GM21526 (cell line): ENCODE results near the gene SPIRE1.
"Not testable (repeated sequence)": the region's sequence is repeated elsewhere in the genome, so short reads cannot be mapped to it uniquely, and the experiment has no call there.

ENCODE experiments used
- ATAC-seq: cut with Tn5 transposase; IDR thresholded peaks from one replicate; pipeline ENCODE4 v1.9.1; 2021; ENCODE audit warnings: moderate library complexity; ENCODE audit not compliant: unreplicated experiment, low FRiP score

Gene SPIRE1

DNA sequence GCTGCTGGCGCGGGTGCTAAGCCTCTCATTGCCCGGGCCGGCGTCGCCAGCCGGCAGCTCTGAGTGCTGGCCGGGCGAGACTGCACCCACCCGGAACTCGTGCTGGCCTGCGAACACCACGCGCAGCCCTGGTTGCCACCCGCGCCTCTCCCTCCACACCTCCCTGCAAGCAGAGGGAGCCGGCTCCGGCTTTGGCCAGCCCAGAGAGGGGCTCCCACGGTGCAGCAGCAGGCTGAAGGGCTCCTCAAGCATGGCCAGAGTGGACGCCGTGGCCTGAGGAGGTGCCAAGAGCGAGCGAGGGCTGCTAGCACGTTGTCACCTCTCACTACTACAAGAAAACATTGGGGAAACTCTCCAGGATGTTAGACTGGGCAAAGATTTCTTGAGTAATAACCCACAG is 98.6 kb downstream of the SPIRE1 start:
- ATAC-seq = no peak

DNA sequence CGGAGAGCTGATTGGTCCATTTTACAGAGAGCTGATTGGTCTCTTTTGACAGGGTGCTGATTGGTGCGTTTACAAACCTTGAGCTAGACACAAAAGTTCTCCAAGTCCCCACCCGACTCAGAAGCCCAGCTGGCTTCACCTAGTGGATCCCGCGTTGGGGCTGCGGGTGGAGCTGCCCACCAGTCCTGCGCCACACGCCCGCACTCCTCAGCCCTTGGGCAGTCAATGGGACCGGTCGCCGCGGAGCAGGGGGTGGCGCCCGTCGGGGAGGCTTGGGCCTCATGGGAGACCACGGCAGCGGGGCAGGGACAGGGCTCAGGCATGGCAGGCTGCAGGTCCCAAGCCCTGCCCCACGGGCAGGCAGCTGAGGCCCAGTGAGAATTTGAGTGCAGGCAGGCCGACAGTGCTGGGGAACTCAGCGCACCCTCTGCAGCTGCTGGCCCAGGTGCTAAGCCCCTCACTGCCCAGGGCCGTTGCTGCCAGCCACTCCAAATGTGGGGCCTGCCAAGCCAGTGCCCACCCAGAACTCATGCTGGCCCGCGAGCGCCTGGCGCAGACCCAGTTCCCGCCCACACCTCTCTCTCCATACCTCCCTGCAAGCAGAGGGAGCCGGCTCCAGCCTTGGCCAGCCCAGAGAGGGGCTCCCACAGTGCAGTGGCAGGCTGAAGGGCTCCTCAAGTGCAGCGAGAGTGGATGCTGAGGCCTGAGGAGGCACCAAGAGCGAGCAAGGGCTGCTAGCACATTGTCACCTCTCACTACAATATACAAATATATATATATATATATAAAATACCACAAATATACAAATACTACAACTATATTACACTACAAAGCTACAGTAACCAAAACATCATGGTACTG is 100.7 kb downstream of the SPIRE1 start:
- no peak for ATAC-seq

DNA sequence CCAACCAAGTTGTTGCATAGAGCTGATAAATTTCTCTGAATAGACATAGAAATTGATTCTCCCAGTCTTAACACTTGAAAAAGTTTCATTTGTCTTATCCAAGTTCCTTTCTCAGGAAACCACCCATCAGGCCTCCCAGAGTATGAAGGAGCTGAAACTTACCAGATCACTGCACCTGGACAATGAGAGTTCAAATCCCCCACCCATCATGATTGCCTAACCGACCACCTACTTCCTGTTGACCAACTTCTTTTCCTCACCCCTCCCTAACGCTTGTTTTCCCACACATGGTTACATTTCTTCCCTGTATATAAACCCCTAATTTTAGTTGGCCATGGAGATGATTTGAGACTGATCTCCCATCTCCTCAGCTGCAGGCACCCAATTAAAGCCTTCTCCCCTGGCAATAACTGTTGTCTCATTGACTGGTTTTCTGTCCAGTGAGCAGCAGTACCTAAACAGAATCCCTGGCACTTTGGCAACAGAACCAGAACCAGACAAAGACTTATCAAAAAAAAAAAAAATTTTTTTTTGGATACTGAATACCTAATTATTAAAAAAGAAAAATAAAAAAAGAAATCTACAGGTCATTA is 103.0 kb downstream of the SPIRE1 start:
- no peak for ATAC-seq

DNA sequence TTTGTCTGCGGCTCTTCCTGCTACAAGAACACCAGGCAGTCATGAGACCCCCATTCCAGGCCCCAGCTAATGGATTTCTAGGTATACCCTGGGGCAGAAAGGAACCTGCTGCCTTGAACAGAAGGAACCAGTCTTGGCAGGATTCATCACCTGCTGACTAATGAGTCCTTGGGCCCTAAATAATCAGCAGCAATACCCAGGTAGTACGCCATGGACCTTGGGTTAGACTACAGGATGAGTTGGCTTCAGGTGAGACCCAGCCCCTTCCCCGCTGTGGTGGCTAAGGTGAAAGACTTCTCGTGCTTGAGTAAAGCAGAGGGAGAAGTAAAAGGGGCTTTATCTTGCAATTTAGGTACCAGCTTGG is 105.0 kb downstream of the SPIRE1 start:
- ATAC-seq = no peak

DNA sequence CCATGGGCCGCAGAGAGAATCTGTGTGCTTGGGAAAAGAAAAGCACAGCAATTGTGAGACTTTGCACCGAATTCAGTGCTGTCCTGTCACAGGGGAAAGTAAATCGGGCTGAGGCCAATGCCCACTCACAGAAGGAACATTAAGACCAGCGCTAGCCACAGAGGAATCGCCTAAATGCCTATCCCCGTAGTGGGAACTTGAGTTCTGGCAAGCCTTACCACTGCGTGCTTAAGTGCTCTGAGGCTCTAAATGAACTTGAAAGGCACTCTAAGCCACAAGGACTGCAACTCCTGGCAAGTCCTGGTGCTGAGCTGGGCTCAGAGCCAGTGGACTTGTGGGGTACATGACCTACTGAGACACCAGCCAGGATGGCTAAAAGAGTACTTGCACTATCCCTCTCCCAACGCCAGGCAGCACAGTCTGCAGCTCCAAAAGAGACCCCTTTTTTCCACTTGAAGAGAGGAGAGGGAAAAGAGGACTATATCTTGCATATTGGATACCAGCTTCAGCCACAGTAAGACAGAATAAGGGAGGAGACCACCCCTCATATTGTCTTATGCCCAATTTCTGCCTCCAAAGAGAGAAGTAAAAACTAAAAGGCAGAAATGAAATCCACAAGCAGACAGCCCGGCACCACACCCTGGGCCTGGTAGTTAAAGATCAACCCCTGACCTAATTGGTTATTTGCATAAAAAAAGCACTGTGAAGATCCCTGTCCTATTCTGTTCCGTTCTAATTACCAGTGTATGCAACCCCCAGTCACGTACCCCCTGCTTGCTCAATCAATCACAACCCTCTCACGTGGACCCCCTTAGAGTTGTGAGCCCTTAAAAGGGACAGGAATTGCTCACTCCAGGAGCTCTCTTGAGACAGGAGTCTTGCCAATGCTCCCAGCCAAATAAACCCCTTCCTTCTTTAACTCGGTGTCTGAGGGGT is 105.7 kb downstream of the SPIRE1 start:
- ATAC-seq = not testable (repeated sequence)

DNA sequence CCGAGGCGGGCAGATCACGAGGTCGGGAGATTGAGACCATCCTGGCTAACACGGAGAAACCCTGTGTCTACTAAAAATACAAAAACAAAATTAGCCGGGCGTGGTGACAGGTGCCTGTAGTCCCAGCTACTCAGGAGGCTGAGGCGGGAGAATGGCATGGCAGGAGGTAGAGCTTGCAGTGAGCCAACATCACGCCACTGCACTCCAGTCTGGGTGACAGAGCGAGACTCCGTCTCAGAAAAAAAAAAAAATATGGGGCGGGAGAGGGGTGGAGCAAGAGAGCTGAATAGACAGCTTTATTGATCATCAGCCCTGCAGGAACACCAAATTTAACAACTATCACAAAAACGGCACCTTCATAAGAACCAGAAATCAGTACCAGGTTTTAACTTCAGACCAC is 106.4 kb downstream of the SPIRE1 start:
- ATAC-seq = not testable (repeated sequence)

DNA sequence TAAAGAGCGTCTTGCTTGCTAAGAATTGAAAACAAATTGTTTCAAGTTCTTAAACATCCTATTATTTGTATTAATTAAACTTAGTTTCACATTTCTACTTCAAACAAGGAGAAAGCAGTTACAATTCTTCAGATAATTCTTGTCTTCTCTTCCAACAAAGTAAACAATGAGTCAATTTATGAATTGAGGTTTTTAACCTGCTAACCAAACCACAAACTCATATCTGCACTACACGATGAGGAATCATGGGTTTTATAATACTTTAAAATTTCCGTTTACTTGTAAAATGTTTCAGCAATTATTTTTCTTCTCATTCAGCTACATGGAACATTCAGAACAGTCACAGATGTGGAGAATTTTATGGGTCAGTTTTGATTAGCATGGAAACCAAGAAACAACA is 114.2 kb downstream of the SPIRE1 start:
- no peak for ATAC-seq

DNA sequence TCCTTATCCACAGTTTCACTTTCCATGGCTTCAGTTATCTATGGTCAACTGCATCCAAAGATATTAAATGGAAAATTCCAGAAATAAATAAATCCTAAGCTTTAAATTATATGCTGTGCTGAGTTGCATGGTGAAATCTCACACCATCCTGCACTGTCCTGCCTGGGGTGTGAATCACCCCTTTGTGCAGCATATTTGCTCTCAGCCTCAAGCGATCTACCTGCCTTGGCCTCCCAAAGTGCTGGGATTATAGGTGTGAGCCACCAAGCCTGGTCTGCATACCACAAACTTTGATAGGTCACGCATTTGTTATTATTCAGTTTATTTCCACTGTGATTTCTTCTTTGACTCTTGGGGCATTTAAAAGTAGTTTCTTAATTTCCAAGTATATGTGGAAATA is 117.2 kb downstream of the SPIRE1 start:
- no peak for ATAC-seq

DNA sequence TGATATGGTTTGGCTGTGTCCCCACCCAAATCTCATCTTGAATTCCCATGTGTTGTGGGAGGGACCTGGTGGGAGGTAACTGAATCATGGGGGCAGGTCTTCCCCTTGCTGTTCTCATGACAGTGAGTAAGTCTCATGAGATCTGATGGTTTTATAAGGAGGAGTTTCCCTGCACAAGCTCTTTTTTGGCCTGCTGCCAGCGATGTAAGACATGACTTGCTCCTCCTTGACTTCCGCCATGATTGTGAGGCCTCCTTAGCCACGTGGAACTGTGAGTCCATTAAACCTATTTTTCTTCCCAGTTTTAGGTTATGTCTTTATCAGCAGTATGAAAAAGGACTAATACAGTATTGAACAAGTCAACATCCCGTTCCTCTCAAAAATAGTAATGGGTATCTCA is 118.7 kb downstream of the SPIRE1 start:
- not testable (repeated sequence) for ATAC-seq

DNA sequence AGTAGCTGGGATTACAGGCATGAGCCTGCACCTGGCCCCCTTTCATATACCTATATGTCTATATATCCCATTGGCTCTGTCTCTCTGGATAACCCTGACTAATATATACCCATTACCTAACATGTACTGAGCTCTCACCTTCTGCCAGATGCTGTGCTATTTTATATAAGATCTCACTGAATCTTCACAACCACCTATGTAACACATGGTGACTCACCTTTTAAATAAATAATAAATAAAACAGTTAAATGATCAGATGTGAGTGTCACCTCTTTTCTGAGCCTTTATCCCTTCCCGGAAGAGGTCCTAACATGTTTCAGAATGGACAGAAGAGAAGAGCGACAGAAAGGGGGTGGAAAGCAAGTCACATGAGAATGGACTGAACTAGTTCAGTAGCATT is 123.1 kb downstream of the SPIRE1 start:
- ATAC-seq = no peak

DNA sequence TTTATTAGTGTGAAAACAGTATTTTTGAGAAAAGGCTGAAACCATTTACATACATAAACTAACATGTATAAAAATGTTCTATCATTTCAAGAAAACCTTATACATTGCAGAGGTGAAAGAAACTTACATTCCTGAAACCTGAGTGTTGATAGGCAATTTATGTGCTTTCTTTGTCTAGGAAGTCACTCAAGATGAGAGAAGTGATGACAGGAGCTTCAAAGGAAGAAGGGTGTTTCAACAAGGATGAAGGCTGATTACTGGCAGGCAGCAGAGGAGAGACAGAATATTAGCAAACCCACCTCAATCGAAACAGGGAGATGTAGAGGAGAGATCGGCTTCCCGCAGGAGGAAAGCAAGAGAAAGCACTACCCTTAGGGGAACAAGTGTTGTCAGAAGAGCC is 125.2 kb downstream of the SPIRE1 start:
- ATAC-seq = no peak

DNA sequence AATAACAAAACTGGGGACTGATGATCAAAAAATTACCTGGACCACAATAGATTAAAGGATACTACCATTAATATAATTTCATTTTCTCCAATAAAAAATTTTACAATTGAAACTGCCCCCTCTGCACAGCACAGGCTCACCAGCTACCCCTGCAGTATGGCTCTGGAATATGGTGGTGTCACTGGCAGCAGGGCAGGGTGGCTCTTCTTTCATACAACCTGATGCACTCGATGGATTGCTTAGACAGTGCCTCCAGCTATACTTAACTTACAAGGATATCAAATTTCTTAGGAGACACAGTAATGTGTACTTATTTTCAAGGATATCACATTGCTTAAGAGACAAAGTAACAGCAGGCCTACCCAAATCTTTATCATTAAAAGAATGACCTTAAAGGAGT is 126.2 kb downstream of the SPIRE1 start:
- ATAC-seq = no peak

DNA sequence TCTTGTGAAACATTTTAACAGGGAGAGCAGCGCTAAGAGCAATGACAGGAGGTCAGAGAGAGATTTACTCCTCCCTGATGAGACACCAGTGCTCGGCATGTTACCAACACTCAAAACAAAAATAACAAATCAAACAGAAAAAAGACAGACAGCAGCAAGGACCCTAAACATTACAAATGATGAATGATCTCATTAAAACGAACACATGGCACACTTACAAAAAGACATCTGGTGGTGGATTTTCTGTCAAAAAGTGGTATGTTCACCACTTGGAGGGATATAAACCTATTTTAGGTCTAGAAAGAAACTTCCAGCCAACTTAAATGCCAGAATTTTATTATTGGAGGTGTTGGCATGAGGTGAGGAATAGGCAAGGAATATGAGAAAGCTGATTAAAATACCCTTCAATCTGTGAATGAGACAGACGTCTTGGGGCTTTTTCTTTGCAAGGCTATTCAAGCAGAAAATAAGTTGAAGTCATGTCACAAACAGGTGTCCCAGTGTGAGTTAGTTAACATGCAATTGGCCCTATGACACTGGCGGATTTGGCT is 137.4 kb downstream of the SPIRE1 start:
- no peak for ATAC-seq

DNA sequence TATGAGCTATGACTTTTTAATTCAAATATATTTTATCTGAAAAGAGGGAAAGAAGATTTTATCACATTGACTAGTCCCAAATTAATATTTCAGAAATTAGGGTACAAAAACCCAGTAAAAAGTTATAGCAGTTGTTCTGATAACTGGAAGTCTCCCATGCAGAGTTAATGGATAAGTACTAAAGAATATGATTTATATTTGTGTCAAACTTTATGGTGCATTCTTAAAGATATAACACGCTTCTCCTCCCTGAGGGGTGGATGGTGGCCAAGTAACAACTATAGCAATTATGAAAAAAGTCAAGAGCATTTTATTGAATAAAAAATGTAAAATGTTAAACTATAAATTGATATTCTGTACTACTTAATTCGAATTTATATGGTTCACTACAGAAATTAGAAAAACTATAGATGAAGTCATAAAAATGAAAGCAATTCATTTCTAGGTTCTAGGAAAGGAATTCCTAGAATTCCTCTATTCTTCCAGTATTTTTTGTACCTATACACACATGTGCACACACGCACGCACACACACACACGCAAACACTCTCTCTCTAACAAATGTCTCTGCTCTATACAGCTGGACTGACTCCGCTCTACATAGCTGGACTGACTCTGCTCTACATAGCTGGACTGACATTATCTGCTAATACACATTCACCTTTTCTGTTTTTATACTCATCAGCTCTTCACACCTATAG is 138.9 kb downstream of the SPIRE1 start:
- ATAC-seq = no peak

DNA sequence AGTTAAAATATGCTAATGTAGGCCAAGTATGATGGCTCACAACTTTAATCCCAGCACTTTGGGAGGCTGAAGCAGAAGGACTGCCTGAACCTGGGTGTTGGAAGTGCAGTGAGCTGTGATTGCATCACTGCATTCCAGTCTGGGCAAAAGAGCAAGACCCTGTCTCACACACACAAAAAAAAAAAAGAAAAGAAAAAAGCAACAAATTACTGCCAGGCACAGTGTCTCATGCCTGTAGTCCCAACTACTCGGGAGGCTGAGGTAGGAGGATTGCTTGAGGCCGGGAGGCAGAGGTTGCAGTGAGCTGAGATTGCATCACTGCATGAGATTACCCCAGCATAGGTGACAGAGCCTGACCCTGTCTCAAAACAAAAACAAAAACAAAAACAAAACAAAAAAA is 139.6 kb downstream of the SPIRE1 start:
- ATAC-seq = no peak

DNA sequence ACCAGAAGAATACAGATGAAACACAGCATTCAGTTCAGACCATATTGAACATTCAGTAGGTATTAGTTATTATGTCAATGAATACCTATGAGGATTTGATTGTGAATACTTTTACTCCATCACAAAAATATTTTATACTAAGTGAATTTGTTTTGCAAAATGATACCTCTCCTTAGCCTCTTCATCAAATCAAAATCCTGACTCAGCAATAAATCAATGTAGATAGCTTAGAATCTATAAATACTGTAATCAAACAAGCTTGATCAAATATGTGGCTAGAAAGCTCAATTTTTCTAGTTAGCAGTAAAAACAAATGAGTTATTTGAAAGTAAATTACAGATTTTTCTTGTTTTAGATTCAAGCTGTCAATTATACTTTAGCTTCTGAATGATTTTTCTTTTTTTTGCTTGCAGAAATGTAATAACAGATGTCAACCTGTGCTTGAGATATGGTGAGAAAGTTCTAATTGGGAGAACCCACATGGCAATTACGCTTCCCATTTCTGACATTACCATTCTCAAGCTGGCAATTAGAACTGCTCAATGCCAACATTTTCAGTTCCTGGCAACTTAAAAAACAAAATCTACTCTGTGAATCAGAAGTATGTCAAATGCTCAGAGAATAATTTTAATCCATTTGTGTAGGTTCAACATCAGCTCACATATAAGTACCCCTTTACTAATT is 140.6 kb downstream of the SPIRE1 start:
- no peak for ATAC-seq

DNA sequence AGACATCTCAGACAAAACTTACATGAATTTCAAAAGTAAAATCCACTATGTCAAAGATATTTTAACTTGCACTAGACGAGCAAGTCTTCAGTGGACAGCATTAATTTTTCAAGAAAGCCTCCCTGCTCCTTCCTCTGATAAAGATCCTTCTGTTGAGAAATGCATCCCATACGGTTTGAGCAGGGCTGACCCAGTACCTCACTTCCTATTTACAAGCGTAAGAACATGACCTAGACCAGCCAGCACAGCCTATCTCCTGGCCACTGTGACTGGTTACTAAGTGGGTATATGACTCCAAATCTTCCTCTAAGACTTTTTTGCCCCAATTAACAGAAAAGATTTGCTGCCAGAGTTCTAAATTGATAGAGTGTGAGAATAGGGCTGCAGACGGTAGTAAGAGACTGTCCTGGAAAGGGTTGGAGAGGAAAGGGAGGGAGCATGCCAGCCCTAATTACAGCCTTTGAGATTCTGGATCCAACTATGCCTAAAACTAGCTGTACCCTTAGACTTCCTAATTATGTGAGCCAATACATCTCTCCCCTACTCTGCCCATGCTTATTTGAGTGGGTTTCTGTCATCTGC is 141.8 kb downstream of the SPIRE1 start:
- ATAC-seq = no peak

DNA sequence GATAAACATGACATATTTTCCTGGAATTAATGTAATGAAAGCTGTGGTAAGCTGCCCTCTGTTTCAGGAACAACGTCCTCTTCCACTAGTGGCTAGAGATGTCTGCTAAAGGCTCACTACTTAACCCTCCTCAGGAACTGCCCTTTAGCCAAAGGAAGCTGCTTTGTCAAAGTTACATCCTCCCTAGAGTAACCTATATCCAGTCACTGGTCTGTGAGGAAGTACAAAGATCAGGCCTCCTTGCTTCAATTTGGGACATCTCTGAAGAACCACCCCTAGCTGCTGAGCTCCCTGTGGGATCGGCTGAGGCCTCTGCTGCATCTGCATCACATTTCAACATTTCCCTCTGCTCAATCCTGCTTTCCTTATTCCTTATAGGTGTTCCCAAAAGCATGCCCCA is 142.4 kb downstream of the SPIRE1 start:
- no peak for ATAC-seq

DNA sequence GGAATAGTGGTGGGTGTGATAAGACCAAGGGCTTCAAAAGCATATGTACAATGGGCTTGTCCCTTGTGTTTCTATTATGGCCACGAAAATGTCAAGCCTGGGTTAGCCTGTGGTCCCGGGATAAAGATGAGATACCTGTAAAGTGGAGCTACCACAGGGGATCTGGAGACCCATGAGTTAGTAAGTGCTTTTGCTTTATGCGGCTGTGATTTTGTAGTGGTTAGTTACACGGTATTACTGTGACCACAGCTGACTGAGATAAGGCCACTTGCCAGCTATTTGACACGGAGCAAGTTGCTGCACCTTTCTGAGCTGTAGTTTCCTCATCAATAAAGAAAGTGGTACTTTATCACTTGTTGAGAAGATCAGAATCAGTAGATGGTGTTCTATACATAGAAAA is 150.9 kb downstream of the SPIRE1 start:
- ATAC-seq = no peak
